H1 (cell line): Measurements from ENCODE around the gene PLA2G1B. TPM values are rescaled to one million over a fixed set of nuclear protein-coding genes. Genes with fewer than 3 reads are reported as not detected.
A peak's percentile ranks its signal among the peaks of the same experiment; 100 is the strongest.

Experiments
- BACH1 ChIP-seq: IDR thresholded peaks from 2 replicates; pipeline ENCODE4 v1.6.1; 2012; ENCODE audit warnings: low read length, improper control_type of control experiment
- BRCA1 ChIP-seq: IDR thresholded peaks from 2 replicates; pipeline ENCODE4 v1.6.1; 2012; ENCODE audit warnings: low read depth, low read length, improper control_type of control experiment
- CHD1 ChIP-seq: IDR thresholded peaks from 2 replicates; pipeline ENCODE4 v1.6.1; 2012; ENCODE audit warnings: low read depth, low read length, improper control_type of control experiment
- HDAC6 ChIP-seq: IDR thresholded peaks from one replicate; pipeline ENCODE4 v1.7.1; 2012; ENCODE audit warnings: low read depth, mild to moderate bottlenecking, inconsistent platforms, low read length, moderate library complexity
- JUND ChIP-seq: IDR thresholded peaks from 2 replicates; pipeline ENCODE4 v1.6.1; 2011; ENCODE audit warnings: mild to moderate bottlenecking, improper control_type of control experiment, low read length
- KDM5A ChIP-seq: fragments of 200-600 bp; IDR thresholded peaks from 2 replicates; pipeline ENCODE4 v1.7.1; 2012; ENCODE audit warnings: mild to moderate bottlenecking, low read length, inconsistent platforms, mixed read lengths
- NRF1 ChIP-seq: IDR thresholded peaks from 2 replicates; pipeline ENCODE4 v1.6.1; 2011; ENCODE audit warnings: mild to moderate bottlenecking, low read depth, low read length, improper control_type of control experiment
- PHF8 ChIP-seq: fragments of 200-600 bp; sonication (generic); conservative IDR thresholded peaks from 2 replicates; pipeline ENCODE4 v1.7.1; 2012; ENCODE audit warnings: low read depth, mild to moderate bottlenecking, inconsistent platforms, low read length, moderate library complexity
- POLR2AphosphoS5 ChIP-seq: IDR thresholded peaks from 2 replicates; pipeline ENCODE4 v1.6.1; 2011; ENCODE audit warnings: low read depth, low read length
- RAD21 ChIP-seq, 2 experiments: IDR thresholded peaks in 1 of 2; conservative IDR thresholded peaks in 1 of 2; 2 replicates each; pipeline ENCODE4 v1.6.1; 2011; ENCODE audit warnings: low read depth in 2 of 2, low read length in 2 of 2, improper control_type of control experiment in 1 of 2, inconsistent platforms in 1 of 2, mild to moderate bottlenecking in 1 of 2, moderate library complexity in 1 of 2
- RNF2 ChIP-seq: fragments of 200-900, 300-1000 bp; sonication (generic); IDR thresholded peaks from 2 replicates; pipeline ENCODE4 v1.7.1; 2016; ENCODE audit warnings: borderline replicate concordance, low read depth, mild to moderate bottlenecking, antibody characterized with exemption, low read length; ENCODE audit not compliant: poor library complexity, severe bottlenecking; ENCODE audit errors: missing control alignments
- SIN3A ChIP-seq, 2 experiments: IDR thresholded peaks in 1 of 2; conservative IDR thresholded peaks in 1 of 2; 2 replicates each; pipeline ENCODE4 v1.6.1; 2011 to 2012; ENCODE audit warnings: low read length in 2 of 2, improper control_type of control experiment in 1 of 2, low read depth in 1 of 2, mild to moderate bottlenecking in 1 of 2
- SIRT6 ChIP-seq: IDR thresholded peaks from one replicate; pipeline ENCODE4 v1.7.1; 2012; ENCODE audit warnings: low read length, inconsistent platforms
- SIX5 ChIP-seq: IDR thresholded peaks from 2 replicates; pipeline ENCODE4 v1.6.1; 2011; ENCODE audit warnings: mild to moderate bottlenecking, low read depth, low read length
- SRF ChIP-seq: IDR thresholded peaks from 2 replicates; pipeline ENCODE4 v1.6.1; 2011; ENCODE audit warnings: mild to moderate bottlenecking, low read depth, low read length, moderate library complexity
- TEAD4 ChIP-seq: IDR thresholded peaks from 2 replicates; pipeline ENCODE4 v1.6.1; 2012; ENCODE audit warnings: low read depth, low read length, inconsistent platforms, mixed read lengths
- YY1 ChIP-seq: IDR thresholded peaks from 2 replicates; pipeline ENCODE4 v1.6.1; 2011; ENCODE audit warnings: low read depth, mild to moderate bottlenecking, low read length
- polyA plus RNA-seq, 7 experiments: library from polyadenylated mRNA; depleted of rRNA in 3 of 7; stranded (reverse) in 5 of 7; unstranded in 2 of 7; fragments of >200 nt in 5 of 7; fragments of 200-250 nt in 2 of 7; gene quantifications; 1 replicate in 5 of 7; 2 replicates in 1 of 7; 4 replicates in 1 of 7; pipeline versions ENCODE4 v1.2.1 to v1.2.3, GENCODE V29; 2011 to 2013; ENCODE audit warnings: missing spikeins in 2 of 7, mixed read lengths in 2 of 7
- total RNA-seq: library from RNA; stranded (reverse); fragmentation: NEBNext Ultra II Directional; extraction: Animal tissue kit (Norgen Biotek cat#: 25700); gene quantifications from 2 replicates; pipeline ENCODE4 v1.2.1, GENCODE V29; 2021

The PLA2G1B gene
- total and polyA plus RNA-seq, 2 of the 8 experiments (the other 6 are each of a cell fraction or from before 2014, with no cell fraction given) = not detected

DNA sequence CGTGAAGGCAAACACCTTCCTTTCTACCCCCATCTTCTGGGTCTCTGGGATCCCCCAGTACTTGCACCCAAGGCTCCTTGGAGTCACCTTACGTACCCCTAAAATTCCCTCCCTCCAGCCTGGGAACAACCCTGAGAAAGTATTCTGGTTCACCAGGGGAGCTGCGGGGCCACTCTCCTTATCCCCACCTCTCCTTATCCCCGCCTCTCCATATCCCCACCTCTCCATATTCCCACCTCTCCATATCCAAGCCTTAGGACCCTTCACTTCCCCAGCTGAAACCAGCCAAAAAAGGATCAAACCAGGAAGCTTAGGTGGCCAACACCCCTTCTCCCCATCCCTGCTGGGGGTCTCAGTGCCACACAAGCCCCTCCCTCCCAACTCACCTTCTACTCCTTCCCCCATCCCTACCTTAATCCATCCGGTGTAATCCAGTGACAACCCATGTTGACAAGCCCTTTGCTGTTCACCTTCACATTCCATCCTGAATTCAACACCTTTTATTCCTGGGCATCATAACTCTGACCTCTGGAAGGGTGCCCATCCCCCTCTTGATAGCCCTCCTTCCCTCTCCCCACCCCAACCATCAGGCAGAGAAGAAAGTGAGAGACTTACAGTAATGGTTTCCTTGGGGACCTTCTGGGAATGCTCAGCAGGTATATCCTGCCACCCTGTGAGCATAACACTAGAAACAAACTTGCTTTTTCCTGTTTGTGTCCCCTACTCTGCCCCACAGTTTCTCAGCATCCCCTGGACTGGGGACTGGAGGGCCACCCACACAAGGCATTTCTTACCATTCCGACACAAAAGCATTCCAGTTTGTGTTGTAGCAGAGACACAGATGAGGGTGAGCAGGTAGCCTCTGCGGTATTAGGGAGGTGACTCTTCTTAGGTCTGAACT, 43.0 kb upstream of the PLA2G1B start (continued):
- no peak for TF ChIP-seq CHD1
- TF ChIP-seq TEAD4 = no peak
- no peak for TF ChIP-seq KDM5A
- TF ChIP-seq HDAC6 = no peak
- TF ChIP-seq BACH1 = no peak
- 0 out of 2 replicates have a peak, but pooled peaks have one; percentile 17 for TF ChIP-seq YY1
- no peak for TF ChIP-seq BRCA1
- TF ChIP-seq JUND = no peak
- TF ChIP-seq SIRT6 = no peak
- TF ChIP-seq NRF1 = no peak
- TF ChIP-seq RAD21 (IDR thresholded peaks at IDR 0.05 in 1 of 2, conservative IDR thresholded peaks at IDR 0.05 in 1 of 2; ENCODE audit: low read depth in 2 of 2, low read length in 2 of 2) = no peak
- no peak for TF ChIP-seq POLR2AphosphoS5
- TF ChIP-seq PHF8 = no peak
- TF ChIP-seq SRF = no peak
- peak in 1 of 2 experiments; percentile 66; a peak in 1 of 4 replicates for TF ChIP-seq SIN3A (conservative IDR thresholded peaks at IDR 0.05 in 1 of 2, IDR thresholded peaks at IDR 0.05 in 1 of 2; ENCODE audit: low read depth in 1 of 2, low read length in 2 of 2)
- TF ChIP-seq RNF2 = no peak
- no peak for TF ChIP-seq SIX5
